ENCODE measurements around the gene GRM8.

GRCh38 chr7:127029823-127030222, 222.9 kb downstream of the GRM8 start:
- TF ChIP-seq, protein P1, sequence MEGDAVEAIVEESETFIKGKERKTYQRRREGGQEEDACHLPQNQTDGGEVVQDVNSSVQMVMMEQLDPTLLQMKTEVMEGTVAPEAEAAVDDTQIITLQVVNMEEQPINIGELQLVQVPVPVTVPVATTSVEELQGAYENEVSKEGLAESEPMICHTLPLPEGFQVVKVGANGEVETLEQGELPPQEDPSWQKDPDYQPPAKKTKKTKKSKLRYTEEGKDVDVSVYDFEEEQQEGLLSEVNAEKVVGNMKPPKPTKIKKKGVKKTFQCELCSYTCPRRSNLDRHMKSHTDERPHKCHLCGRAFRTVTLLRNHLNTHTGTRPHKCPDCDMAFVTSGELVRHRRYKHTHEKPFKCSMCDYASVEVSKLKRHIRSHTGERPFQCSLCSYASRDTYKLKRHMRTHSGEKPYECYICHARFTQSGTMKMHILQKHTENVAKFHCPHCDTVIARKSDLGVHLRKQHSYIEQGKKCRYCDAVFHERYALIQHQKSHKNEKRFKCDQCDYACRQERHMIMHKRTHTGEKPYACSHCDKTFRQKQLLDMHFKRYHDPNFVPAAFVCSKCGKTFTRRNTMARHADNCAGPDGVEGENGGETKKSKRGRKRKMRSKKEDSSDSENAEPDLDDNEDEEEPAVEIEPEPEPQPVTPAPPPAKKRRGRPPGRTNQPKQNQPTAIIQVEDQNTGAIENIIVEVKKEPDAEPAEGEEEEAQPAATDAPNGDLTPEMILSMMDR (IDR thresholded peaks at IDR 0.05; ENCODE audit: poor library complexity, severe bottlenecking): no peak
- TF ChIP-seq EP300 (conservative IDR thresholded peaks at IDR 0.05; ENCODE audit: poor library complexity, severe bottlenecking): no peak

Data from neural cell (in vitro differentiated cells).